Dermis blood vessel endothelial cell (primary cell): ENCODE data around the gene PPME1. TPM values are rescaled to one million over a fixed set of nuclear protein-coding genes. Genes with fewer than 3 reads are reported as not detected.
"Not testable (repeated sequence)": the region's sequence is repeated elsewhere in the genome, so short reads cannot be mapped to it uniquely, and the experiment has no call there.

Experiments used
- DNase-seq: peaks from one replicate; pipeline ENCODE4 v3.0.0; 2010
- total RNA-seq: library from RNA; depleted of rRNA; stranded (reverse); fragments of >200 nt; gene quantifications from 2 replicates; pipeline ENCODE4 v1.2.3, GENCODE V29; 2014

The PPME1 gene
- 15.1 and 29.5 TPM in 2 replicates for total RNA-seq

GRCh38 chr11:74170694-74171629 lies at the start of gene PPME1, which contains the start of gene C2CD3:
PPME1 (plus strand) TSS chr11:74171289; CDS start chr11:74171422, 133 bp downstream.
C2CD3 (minus strand) TSS chr11:74171002; CDS start chr11:74170792, 210 bp downstream.
- DNase-seq, result peak; percentile 99

GRCh38 chr11:74121804-74122203 lies 49.3 kb upstream of the PPME1 start:
- no peak for DNase-seq

- no peak for DNase-seq
Measured at GRCh38 chr11:74123008-74123448, 48.1 kb upstream of the PPME1 start.

- not testable (repeated sequence) for DNase-seq
Measured at GRCh38 chr11:74129121-74129520, 42.0 kb upstream of the PPME1 start.

- DNase-seq, result no peak
Measured at GRCh38 chr11:74132833-74133232, 38.3 kb upstream of the PPME1 start.

- DNase-seq, result no peak
Measured at GRCh38 chr11:74133436-74133835, 37.7 kb upstream of the PPME1 start.

- DNase-seq, result no peak
Measured at GRCh38 chr11:74134661-74135060, 36.4 kb upstream of the PPME1 start.

GRCh38 chr11:74135127-74135840 lies 35.8 kb upstream of the PPME1 start:
- DNase-seq, result no peak

GRCh38 chr11:74138021-74138420 lies 33.1 kb upstream of the PPME1 start:
- DNase-seq, result peak; percentile 7

- DNase-seq, result peak; percentile 90
Measured at GRCh38 chr11:74138572-74138971, 32.5 kb upstream of the PPME1 start.

- peak; percentile 3 for DNase-seq
Measured at GRCh38 chr11:74139151-74139918, 31.8 kb upstream of the PPME1 start.

- DNase-seq, result not testable (repeated sequence)
Measured at GRCh38 chr11:74139919-74140431, 31.1 kb upstream of the PPME1 start.

- peak; percentile 70 for DNase-seq
Measured at GRCh38 chr11:74141241-74141695, 29.8 kb upstream of the PPME1 start.

- DNase-seq, result peak; percentile 14
Measured at GRCh38 chr11:74141908-74142307, 29.2 kb upstream of the PPME1 start.

GRCh38 chr11:74142624-74143023 lies 28.5 kb upstream of the PPME1 start:
- DNase-seq, result no peak

- DNase-seq, result no peak
Measured at GRCh38 chr11:74144592-74144991, 26.5 kb upstream of the PPME1 start.

- no peak for DNase-seq
Measured at GRCh38 chr11:74147199-74147929, 23.7 kb upstream of the PPME1 start.

GRCh38 chr11:74153224-74153623 lies 17.9 kb upstream of the PPME1 start:
- no peak for DNase-seq

GRCh38 chr11:74154620-74155281 lies 16.3 kb upstream of the PPME1 start:
- no peak for DNase-seq

GRCh38 chr11:74157169-74157568 lies 13.9 kb upstream of the PPME1 start:
- no peak for DNase-seq

GRCh38 chr11:74159642-74160041 lies 11.4 kb upstream of the PPME1 start:
- no peak for DNase-seq
